Peyer's patch (tissue), 4 donors: ENCODE measurements around the gene ARHGEF2. TPM values are rescaled to one million over a fixed set of nuclear protein-coding genes. Genes with fewer than 3 reads are reported as not detected.

Experiments used
- DNase-seq, 3 donors: peaks; one replicate each; pipeline ENCODE4 v3.0.0-alpha.2; 2017 to 2019
- H3K27ac ChIP-seq, 4 donors: fragments of 200-600 bp; sonication (generic); one replicate each; pipeline ENCODE4 v1.5.1; 2016 to 2019
- H3K27me3 ChIP-seq, 2 donors: fragments of 200-600 bp; sonication (generic); one replicate each; pipeline ENCODE4 v1.5.1; 2019
- H3K36me3 ChIP-seq, 3 donors: fragments of 200-600 bp; sonication (generic); one replicate each; pipeline ENCODE4 v1.5.1; 2016 to 2019
- H3K4me1 ChIP-seq, 4 donors: fragments of 200-600 bp; sonication (generic); one replicate each; pipeline ENCODE4 v1.5.1; 2016 to 2019
- H3K4me3 ChIP-seq, 4 donors: fragments of 200-600 bp; sonication (generic); 1 replicate in 3 of 4; 2 replicates in 1 of 4; pipeline ENCODE4 v1.5.1; 2016 to 2019; ENCODE audit warnings: mild to moderate bottlenecking in 1 of 4
- H3K9me3 ChIP-seq, 4 donors: fragments of 200-600 bp; sonication (generic); one replicate each; pipeline ENCODE4 v1.5.1; 2016 to 2019; ENCODE audit warnings: mild to moderate bottlenecking in 1 of 4
- CTCF ChIP-seq, 6 experiments: fragments of 450-650 bp in 4 of 6; fragments of 200-600 bp in 2 of 6; sonication (generic) in 1 of 6; IDR thresholded peaks; one replicate each; pipeline ENCODE4 v1.5.1; 2017 to 2019; ENCODE audit warnings: antibody characterized with exemption in 6 of 6, mild to moderate bottlenecking in 3 of 6, moderate library complexity in 1 of 6
- POLR2A ChIP-seq, 2 donors: fragments of 450-650 bp; IDR thresholded peaks; one replicate each; pipeline ENCODE4 v1.5.1; 2017; ENCODE audit warnings: antibody characterized with exemption in 2 of 2, mild to moderate bottlenecking in 2 of 2, moderate library complexity in 2 of 2
- total RNA-seq, 4 donors: library from RNA; depleted of rRNA; stranded (reverse); fragments of >200 nt; gene quantifications; one replicate each; pipeline ENCODE4 v1.1.0, GENCODE V29; 2016

ARHGEF2 gene
- total RNA-seq, 4 donors from 2014 or later = 101 to 239 (median 149) TPM

GRCh38 chr1:155976913-155977689 is 1.2 kb downstream of the ARHGEF2 start:
- Histone ChIP-seq H3K27ac (peak overlapping the region; percentile 90 to 99 (median 97)), H3K4me1 (peaks cover 5 to 83% (median 40%) of the 10 kb centered on the region in 4 donors), H3K36me3 (no peaks in the 10 kb centered on the region), H3K4me3 (peak overlapping the region; percentile 77 to 99 (median 94)), H3K27me3 (no peaks in the 10 kb centered on the region), H3K9me3 (no peaks in the 10 kb centered on the region)
- no peak for DNase-seq
- TF ChIP-seq CTCF (IDR thresholded peaks at IDR 0.05) = no peak
- TF ChIP-seq POLR2A (IDR thresholded peaks at IDR 0.05) = no peak

- H3K4me1 ChIP-seq = peaks cover 5 to 85% (median 40%) of the 10 kb centered on the region in 4 donors
- DNase-seq = peak in 2 of 3 donors; percentile 75 to 85
- H3K36me3 ChIP-seq = no peaks in the 10 kb centered on the region
- H3K27ac ChIP-seq = peak overlapping the region; percentile 90 to 99 (median 97)
- H3K27me3 ChIP-seq = no peaks in the 10 kb centered on the region
- H3K4me3 ChIP-seq = peak overlapping the region; percentile 77 to 99 (median 94)
- TF ChIP-seq CTCF (IDR thresholded peaks at IDR 0.05) (no peak), POLR2A (IDR thresholded peaks at IDR 0.05) (no peak)
- H3K9me3 ChIP-seq = no peaks in the 10 kb centered on the region
Measured at GRCh38 chr1:155976062-155976912, 2.1 kb downstream of the ARHGEF2 start.

GRCh38 chr1:155975375-155976061 is 2.8 kb downstream of the ARHGEF2 start:
- H3K9me3 ChIP-seq = no peaks in the 10 kb centered on the region
- no peak for DNase-seq
- no peaks in the 10 kb centered on the region for H3K36me3 ChIP-seq
- peak overlapping the region; percentile 77 to 99 (median 94) for H3K4me3 ChIP-seq
- H3K27me3 ChIP-seq = no peaks in the 10 kb centered on the region
- peaks cover 5 to 84% (median 39%) of the 10 kb centered on the region in 4 donors for H3K4me1 ChIP-seq
- peak overlapping the region; percentile 90 to 99 (median 97) for H3K27ac ChIP-seq
- no peak for TF ChIP-seq CTCF (IDR thresholded peaks at IDR 0.05)
- TF ChIP-seq POLR2A (IDR thresholded peaks at IDR 0.05) = no peak

- no peak for TF ChIP-seq POLR2A (IDR thresholded peaks at IDR 0.05)
- TF ChIP-seq CTCF (IDR thresholded peaks at IDR 0.05) = no peak
- Histone ChIP-seq H3K27me3 (no peaks in the 10 kb centered on the region), H3K36me3 (peaks cover 0 to 7% (median 0%) of the 10 kb centered on the region in 3 donors), H3K9me3 (no peaks in the 10 kb centered on the region), H3K4me1 (peaks cover 0 to 84% (median 37%) of the 10 kb centered on the region in 4 donors), H3K4me3 (peak overlapping the region; percentile 2 to 99 (median 84)), H3K27ac (peak overlapping the region; percentile 23 to 99 (median 94))
- DNase-seq = no peak
Measured at GRCh38 chr1:155974208-155975115, 3.9 kb downstream of the ARHGEF2 start.
